ENCODE measurements around the gene ACTC1.

The ACTC1 gene

DNA sequence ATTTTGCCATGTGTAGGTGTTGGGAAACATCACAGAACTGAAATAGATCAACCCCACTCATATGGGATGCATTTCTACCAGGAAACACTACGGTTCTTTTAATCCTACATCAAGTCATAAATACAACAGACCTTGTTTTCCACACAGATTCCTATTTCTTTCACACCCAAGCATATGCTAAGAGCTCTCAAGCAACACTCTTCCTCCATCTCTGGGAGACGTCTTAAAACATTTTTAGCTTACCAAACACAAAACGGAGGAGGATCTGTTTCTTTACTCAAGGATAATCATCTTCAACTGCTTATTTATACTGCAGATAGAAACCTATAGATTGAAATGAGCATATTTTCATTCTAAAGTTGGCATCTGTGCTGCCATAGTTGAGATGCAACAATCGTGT lies 45.7 kb downstream of the ACTC1 start:
- POLR2A ChIA-PET = no interaction called here
- TF ChIP-seq LEF1 (IDR thresholded peaks at IDR 0.05; ENCODE audit: borderline replicate concordance) (no peak), ARNT (IDR thresholded peaks at IDR 0.05) (no peak), TARDBP (IDR thresholded peaks at IDR 0.05) (no peak), FOXA1 (IDR thresholded peaks at IDR 0.05) (no peak), NFRKB (IDR thresholded peaks at IDR 0.05) (no peak), FOXM1 (IDR thresholded peaks at IDR 0.05; ENCODE audit: borderline replicate concordance) (no peak)
- TF ChIP-seq, protein P1, sequence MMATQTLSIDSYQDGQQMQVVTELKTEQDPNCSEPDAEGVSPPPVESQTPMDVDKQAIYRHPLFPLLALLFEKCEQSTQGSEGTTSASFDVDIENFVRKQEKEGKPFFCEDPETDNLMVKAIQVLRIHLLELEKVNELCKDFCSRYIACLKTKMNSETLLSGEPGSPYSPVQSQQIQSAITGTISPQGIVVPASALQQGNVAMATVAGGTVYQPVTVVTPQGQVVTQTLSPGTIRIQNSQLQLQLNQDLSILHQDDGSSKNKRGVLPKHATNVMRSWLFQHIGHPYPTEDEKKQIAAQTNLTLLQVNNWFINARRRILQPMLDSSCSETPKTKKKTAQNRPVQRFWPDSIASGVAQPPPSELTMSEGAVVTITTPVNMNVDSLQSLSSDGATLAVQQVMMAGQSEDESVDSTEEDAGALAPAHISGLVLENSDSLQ (IDR thresholded peaks at IDR 0.05) = no peak
- CTCF ChIA-PET = no interaction called here
- no peak for DNase-seq (ENCODE audit: extremely low spot score)
